AG09319 (cell line): ENCODE data around the gene CGB3.
A peak's percentile ranks its signal among the peaks of the same experiment; 100 is the strongest.

Source experiments
- DNase-seq: peaks from one replicate; pipeline ENCODE4 v3.0.0-alpha.2; 2010; ENCODE audit warnings: low read depth; ENCODE audit errors: extremely low read depth
- CTCF ChIP-seq: IDR thresholded peaks from 2 replicates; pipeline ENCODE4 v1.5.1; 2011; ENCODE audit warnings: low read depth, mild to moderate bottlenecking, inconsistent platforms, low read length, moderate library complexity

Gene CGB3

GRCh38 chr19:49006905-49007304 lies 17.2 kb downstream of the CGB3 start:
- no peak for TF ChIP-seq CTCF

GRCh38 chr19:49004964-49005614 lies 19.0 kb downstream of the CGB3 start:
- DNase-seq = no peak

More at GRCh38 chr19:49006905-49007304, 17.2 kb downstream of the CGB3 start:
- no peak for DNase-seq

GRCh38 chr19:49004133-49004532 lies 20.0 kb downstream of the CGB3 start:
- DNase-seq = no peak
- no peak for TF ChIP-seq CTCF

More at GRCh38 chr19:49004964-49005614, 19.0 kb downstream of the CGB3 start:
- TF ChIP-seq CTCF = no peak

- peak; percentile 82 for TF ChIP-seq CTCF
- no peak for DNase-seq
Measured at GRCh38 chr19:48999481-49000325, 24.4 kb downstream of the CGB3 start.

- peak; percentile 35 for TF ChIP-seq CTCF
- no peak for DNase-seq
Measured at GRCh38 chr19:48997972-48998371, 26.2 kb downstream of the CGB3 start.

- no peak for TF ChIP-seq CTCF
- no peak for DNase-seq
Measured at GRCh38 chr19:48994035-48994386, 30.1 kb downstream of the CGB3 start.
